ENCODE data around the gene OBSCN. TPM values are rescaled to one million over a fixed set of nuclear protein-coding genes. Genes with fewer than 3 reads are reported as not detected.

OBSCN gene
- total and polyA plus RNA-seq, 12 donors: 176 to 639 (median 407) TPM

- no peak for ATAC-seq
- WGBS, 2 donors: 84 to 86% methylated on average over 23 of the region's 23 CpGs
- Histone ChIP-seq H3K4me3 (no peak overlapping the region), H3K27ac (peak overlapping the region in 6 of 10 donors; percentile 28 to 64 (median 56)), H3K27me3 (peaks cover 0 to 21% (median 13%) of the 10 kb centered on the region in 7 donors), H3K9me3 (no peaks in the 10 kb centered on the region), H3K4me1 (peaks cover 10 to 67% (median 28%) of the 10 kb centered on the region in 9 donors), H3K36me3 (peaks cover 0 to 58% (median 4%) of the 10 kb centered on the region in 9 donors)
- TF ChIP-seq CTCF (IDR thresholded peaks at IDR 0.05): no peak
- DNase-seq: no peak
- intact Hi-C loops (cut with DNase I): loop anchor here in 1 of 10 donors (5.0 kb wide), 1 partner anchor 302 kb away; no protein-coding TSS in a partner anchor
Measured at GRCh38 chr1:228214921-228215662, 7.2 kb downstream of the OBSCN start.

GRCh38 chr1:228215663-228216116 lies 7.8 kb downstream of the OBSCN start:
- DNase-seq (no peak), ATAC-seq (no peak)
- Histone ChIP-seq H3K4me3 (no peak overlapping the region), H3K27me3 (peaks cover 0 to 21% (median 13%) of the 10 kb centered on the region in 7 donors), H3K9me3 (no peaks in the 10 kb centered on the region), H3K4me1 (peaks cover 10 to 64% (median 28%) of the 10 kb centered on the region in 9 donors), H3K27ac (peak overlapping the region in 7 of 10 donors; percentile 28 to 64 (median 55)), H3K36me3 (peaks cover 0 to 64% (median 4%) of the 10 kb centered on the region in 9 donors)
- intact Hi-C loops (cut with DNase I): no loop called here
- WGBS, 2 donors: 83 to 87% methylated on average over 13 of the region's 13 CpGs
- TF ChIP-seq CTCF (IDR thresholded peaks at IDR 0.05): no peak

GRCh38 chr1:228216371-228217320 lies 8.8 kb downstream of the OBSCN start:
- Histone ChIP-seq H3K27ac (peak overlapping the region in 6 of 10 donors; percentile 14 to 64 (median 56)), H3K4me3 (no peak overlapping the region), H3K4me1 (peaks cover 10 to 62% (median 21%) of the 10 kb centered on the region in 9 donors), H3K36me3 (peaks cover 0 to 72% (median 4%) of the 10 kb centered on the region in 9 donors), H3K9me3 (no peaks in the 10 kb centered on the region), H3K27me3 (peaks cover 0 to 20% (median 11%) of the 10 kb centered on the region in 7 donors)
- ATAC-seq (peak in 7 of 8 donors; percentile 3 to 53 (median 39)), DNase-seq (peak in 1 of 2 donors; percentile 61)
- no peak for TF ChIP-seq CTCF (IDR thresholded peaks at IDR 0.05)
- intact Hi-C loops (cut with DNase I): no loop called here
- WGBS, 2 donors: 72 to 73% methylated on average over 53 of the region's 53 CpGs
